HG03571 (cell line): Measurements from ENCODE around the gene DNAJB6.
A peak's percentile ranks its signal among the peaks of the same experiment; 100 is the strongest.

ENCODE experiments used
- ATAC-seq: cut with Tn5 transposase; IDR thresholded peaks from one replicate; pipeline ENCODE4 v1.9.1; 2021; ENCODE audit not compliant: unreplicated experiment

The DNAJB6 gene

GRCh38 chr7:157336383-157337315, at the start of gene DNAJB6:
TSS of gene DNAJB6 (plus strand) at chr7:157337004. CDS start at chr7:157358573, 21,569 bp downstream.
- ATAC-seq = peak; percentile 67

- ATAC-seq = no peak
These were observed 45.3 kb upstream of the DNAJB6 start for GRCh38 chr7:157291404-157292080.

- no peak for ATAC-seq
These were observed 44.5 kb upstream of the DNAJB6 start for GRCh38 chr7:157292258-157292657.

- no peak for ATAC-seq
These were observed 43.9 kb upstream of the DNAJB6 start for GRCh38 chr7:157292770-157293412.

- ATAC-seq = no peak
These were observed 43.4 kb upstream of the DNAJB6 start for GRCh38 chr7:157293413-157293788.

- ATAC-seq = no peak
These were observed 42.0 kb upstream of the DNAJB6 start for GRCh38 chr7:157294773-157295172.

- ATAC-seq = no peak
These were observed 41.5 kb upstream of the DNAJB6 start for GRCh38 chr7:157295338-157295737.

GRCh38 chr7:157297185-157297584, 39.6 kb upstream of the DNAJB6 start:
- no peak for ATAC-seq

GRCh38 chr7:157299317-157299612, 37.5 kb upstream of the DNAJB6 start:
- no peak for ATAC-seq

- no peak for ATAC-seq
These were observed 37.0 kb upstream of the DNAJB6 start for GRCh38 chr7:157299613-157300368.

GRCh38 chr7:157300369-157300825, 36.4 kb upstream of the DNAJB6 start:
- ATAC-seq = no peak

GRCh38 chr7:157301610-157302120, 35.1 kb upstream of the DNAJB6 start:
- ATAC-seq = no peak

- ATAC-seq = no peak
These were observed 29.7 kb upstream of the DNAJB6 start for GRCh38 chr7:157306846-157307838.

- ATAC-seq = no peak
These were observed 26.7 kb upstream of the DNAJB6 start for GRCh38 chr7:157309988-157310668.

- no peak for ATAC-seq
These were observed 26.1 kb upstream of the DNAJB6 start for GRCh38 chr7:157310676-157311185.

GRCh38 chr7:157312941-157313340, 23.9 kb upstream of the DNAJB6 start:
- no peak for ATAC-seq

- ATAC-seq = no peak
These were observed 23.2 kb upstream of the DNAJB6 start for GRCh38 chr7:157313645-157314044.

- ATAC-seq = peak; percentile 81
These were observed 18.6 kb upstream of the DNAJB6 start for GRCh38 chr7:157318015-157318706.
